ENCODE measurements around the gene ARHGEF9. TPM values are rescaled to one million over a fixed set of nuclear protein-coding genes. Genes with fewer than 3 reads are reported as not detected.

The ARHGEF9 gene
- total RNA-seq, 4 donors from 2014 or later: 16.2 to 34.9 (median 24.4) TPM

DNA sequence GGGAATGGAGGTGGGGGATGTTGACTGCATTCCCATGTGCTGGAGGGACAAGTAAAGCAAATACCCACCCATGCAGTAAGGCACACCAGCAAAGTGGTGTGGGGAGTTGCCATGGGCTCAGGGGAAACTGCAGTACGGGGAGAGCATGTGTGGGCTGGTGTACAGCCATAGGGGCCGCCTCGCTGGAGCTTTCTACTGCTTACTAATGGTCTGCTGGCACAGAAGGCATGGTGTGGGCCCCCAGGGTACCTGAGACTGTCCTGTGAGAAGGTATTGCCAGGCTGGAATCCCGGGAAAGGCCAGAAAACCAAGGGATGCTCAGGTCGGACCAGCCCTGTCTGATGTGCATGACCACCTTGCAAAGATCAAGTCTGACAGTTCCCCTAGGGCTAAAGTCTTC, 199.1 kb downstream of the ARHGEF9 start:
- H3K9me3 ChIP-seq: no peaks in the 10 kb centered on the region
- H3K4me3 ChIP-seq: no peak overlapping the region
- no peaks in the 10 kb centered on the region for H3K36me3 ChIP-seq
- intact Hi-C loops (cut with DNase I; ENCODE audit: low total_unique reads): no loop called here
- no peak overlapping the region for H3K27ac ChIP-seq
- TF ChIP-seq, protein P1, sequence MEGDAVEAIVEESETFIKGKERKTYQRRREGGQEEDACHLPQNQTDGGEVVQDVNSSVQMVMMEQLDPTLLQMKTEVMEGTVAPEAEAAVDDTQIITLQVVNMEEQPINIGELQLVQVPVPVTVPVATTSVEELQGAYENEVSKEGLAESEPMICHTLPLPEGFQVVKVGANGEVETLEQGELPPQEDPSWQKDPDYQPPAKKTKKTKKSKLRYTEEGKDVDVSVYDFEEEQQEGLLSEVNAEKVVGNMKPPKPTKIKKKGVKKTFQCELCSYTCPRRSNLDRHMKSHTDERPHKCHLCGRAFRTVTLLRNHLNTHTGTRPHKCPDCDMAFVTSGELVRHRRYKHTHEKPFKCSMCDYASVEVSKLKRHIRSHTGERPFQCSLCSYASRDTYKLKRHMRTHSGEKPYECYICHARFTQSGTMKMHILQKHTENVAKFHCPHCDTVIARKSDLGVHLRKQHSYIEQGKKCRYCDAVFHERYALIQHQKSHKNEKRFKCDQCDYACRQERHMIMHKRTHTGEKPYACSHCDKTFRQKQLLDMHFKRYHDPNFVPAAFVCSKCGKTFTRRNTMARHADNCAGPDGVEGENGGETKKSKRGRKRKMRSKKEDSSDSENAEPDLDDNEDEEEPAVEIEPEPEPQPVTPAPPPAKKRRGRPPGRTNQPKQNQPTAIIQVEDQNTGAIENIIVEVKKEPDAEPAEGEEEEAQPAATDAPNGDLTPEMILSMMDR (IDR thresholded peaks at IDR 0.05): no peak
- no peak for TF ChIP-seq POLR2A (IDR thresholded peaks at IDR 0.05)
- no peaks in the 10 kb centered on the region for H3K4me1 ChIP-seq
- DNase-seq: no peak
- H3K27me3 ChIP-seq: no peaks in the 10 kb centered on the region

MicroRNAs encoded within 50 kb of the gene (microRNA counts, 767-probe panel; counts per million panel counts)
- microRNA hsa-miR-1468: 0 counts per million in 2 donors

Small RNA genes lying within 50 kb of the gene (microRNA-seq; reads per million reads assigned to microRNA genes)
- 12.3 reads per million, percentile 24 among the genes with 10 or more reads in this experiment for gene MIR1468 (ENCODE audit: borderline microRNAs expressed, borderline replicate concordance)

Small RNA genes lying within 50 kb of the gene (small RNA-seq; reads per million reads assigned to genes)
- gene MIR1468: 2.7 reads per million, percentile 79 among the genes with 10 or more reads in this experiment

All from uterus (tissue), 4 donors.